Measurements from ENCODE around the gene TMCC1.

The TMCC1 gene

DNA sequence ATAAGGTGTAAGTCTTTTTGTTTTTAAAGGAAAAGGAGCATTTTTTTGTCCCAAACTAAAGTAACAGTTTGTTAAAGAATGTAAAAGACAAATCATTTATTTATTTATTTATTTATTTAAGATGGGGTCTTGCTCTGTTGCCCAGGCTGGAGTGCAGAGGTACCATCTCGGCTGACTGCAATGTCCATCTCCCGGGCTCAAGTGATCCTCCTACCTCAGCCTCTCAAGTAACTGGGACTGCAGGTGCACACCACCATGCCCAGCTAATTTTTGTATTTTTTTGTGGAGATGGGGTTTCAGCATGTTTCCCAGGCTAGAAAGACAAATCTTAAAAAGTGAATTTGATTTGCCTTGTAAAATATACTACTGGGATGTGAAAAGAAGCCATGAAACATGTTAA lies 200.8 kb downstream of the TMCC1 start:
- no peak overlapping the region for H3K4me3 ChIP-seq (ENCODE audit: control insufficient read depth, low read depth, low read length)
- DNase-seq (ENCODE audit: low read depth): no peak
- TF ChIP-seq, protein P1, sequence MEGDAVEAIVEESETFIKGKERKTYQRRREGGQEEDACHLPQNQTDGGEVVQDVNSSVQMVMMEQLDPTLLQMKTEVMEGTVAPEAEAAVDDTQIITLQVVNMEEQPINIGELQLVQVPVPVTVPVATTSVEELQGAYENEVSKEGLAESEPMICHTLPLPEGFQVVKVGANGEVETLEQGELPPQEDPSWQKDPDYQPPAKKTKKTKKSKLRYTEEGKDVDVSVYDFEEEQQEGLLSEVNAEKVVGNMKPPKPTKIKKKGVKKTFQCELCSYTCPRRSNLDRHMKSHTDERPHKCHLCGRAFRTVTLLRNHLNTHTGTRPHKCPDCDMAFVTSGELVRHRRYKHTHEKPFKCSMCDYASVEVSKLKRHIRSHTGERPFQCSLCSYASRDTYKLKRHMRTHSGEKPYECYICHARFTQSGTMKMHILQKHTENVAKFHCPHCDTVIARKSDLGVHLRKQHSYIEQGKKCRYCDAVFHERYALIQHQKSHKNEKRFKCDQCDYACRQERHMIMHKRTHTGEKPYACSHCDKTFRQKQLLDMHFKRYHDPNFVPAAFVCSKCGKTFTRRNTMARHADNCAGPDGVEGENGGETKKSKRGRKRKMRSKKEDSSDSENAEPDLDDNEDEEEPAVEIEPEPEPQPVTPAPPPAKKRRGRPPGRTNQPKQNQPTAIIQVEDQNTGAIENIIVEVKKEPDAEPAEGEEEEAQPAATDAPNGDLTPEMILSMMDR (IDR thresholded peaks at IDR 0.05; ENCODE audit: control insufficient read depth, insufficient read depth, low read depth, low read length, missing control alignments): no peak

DNA sequence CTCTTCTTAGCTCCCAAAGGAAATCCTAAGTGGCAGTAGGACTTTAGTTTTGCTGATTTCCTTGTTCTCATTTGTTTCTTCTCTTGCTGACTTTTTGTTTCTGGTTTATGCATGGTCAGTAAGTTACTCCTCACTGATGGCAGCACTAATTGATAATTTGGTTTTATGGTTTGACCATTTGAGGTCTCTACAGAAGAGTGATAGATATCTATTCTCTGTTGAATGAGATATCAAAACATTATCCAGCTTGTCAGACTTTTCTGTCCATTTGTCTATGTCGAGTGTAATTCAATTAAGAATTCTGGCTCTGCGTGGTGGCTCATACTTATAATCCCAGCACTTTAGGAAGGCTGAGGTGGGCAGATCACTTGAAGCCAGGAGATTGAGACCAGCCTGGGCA lies 202.5 kb downstream of the TMCC1 start:
- TF ChIP-seq, protein P1 (IDR thresholded peaks at IDR 0.05; ENCODE audit: control insufficient read depth, insufficient read depth, low read depth, low read length, missing control alignments): no peak
- DNase-seq (ENCODE audit: low read depth): no peak
- H3K4me3 ChIP-seq (ENCODE audit: control insufficient read depth, low read depth, low read length): no peak overlapping the region

DNA sequence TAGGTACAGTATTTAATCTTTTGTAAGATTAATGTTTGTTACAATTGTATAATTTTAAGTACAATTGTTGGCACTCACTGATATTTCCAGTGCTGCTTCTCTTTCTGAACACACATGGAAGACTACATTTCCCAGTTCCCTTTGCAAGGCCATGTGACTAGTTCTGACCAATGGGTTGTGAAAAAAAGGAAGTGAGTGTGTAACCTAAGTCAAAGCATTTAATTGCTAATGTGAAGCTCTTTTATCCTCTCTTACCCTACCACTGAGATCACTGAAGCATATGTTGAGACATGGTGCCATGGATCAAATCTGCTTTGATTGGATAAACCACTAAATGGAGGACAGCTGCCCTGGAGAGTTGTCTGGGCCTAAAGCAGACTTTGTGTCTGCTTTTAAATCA lies 203.1 kb downstream of the TMCC1 start:
- no peak overlapping the region for H3K4me3 ChIP-seq (ENCODE audit: control insufficient read depth, low read depth, low read length)
- DNase-seq (ENCODE audit: low read depth): peak; percentile 1
- TF ChIP-seq, protein P1 (IDR thresholded peaks at IDR 0.05; ENCODE audit: control insufficient read depth, insufficient read depth, low read depth, low read length, missing control alignments): no peak

DNA sequence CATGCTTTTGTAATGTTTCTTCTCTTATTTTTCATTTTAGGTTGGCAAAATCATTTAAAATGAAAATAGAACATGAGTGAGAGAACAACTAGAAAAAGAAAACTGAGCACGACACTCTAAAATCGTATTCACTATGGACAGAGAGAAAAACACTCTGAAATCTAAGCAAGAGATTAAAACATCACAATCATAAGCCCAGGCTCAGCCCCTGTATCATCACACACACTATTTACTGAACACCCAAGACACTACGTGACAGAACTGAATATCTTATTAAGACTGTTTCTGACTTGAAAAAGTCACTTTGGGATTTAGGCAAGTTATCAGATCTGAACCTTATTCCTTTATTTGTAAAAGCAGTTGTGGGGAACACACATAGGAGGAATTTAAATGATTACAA lies 204.5 kb downstream of the TMCC1 start:
- TF ChIP-seq, protein P1 (IDR thresholded peaks at IDR 0.05; ENCODE audit: control insufficient read depth, insufficient read depth, low read depth, low read length, missing control alignments): no peak
- no peak for DNase-seq (ENCODE audit: low read depth)
- H3K4me3 ChIP-seq (ENCODE audit: control insufficient read depth, low read depth, low read length): no peak overlapping the region

- TF ChIP-seq, protein P1 (IDR thresholded peaks at IDR 0.05; ENCODE audit: control insufficient read depth, insufficient read depth, low read depth, low read length, missing control alignments): no peak
- H3K4me3 ChIP-seq (ENCODE audit: control insufficient read depth, low read depth, low read length): peak overlapping the region; percentile 5
- no peak for DNase-seq (ENCODE audit: low read depth)
Observed at GRCh38 chr3:129688271-129688895, 205.1 kb downstream of the TMCC1 start.

DNA sequence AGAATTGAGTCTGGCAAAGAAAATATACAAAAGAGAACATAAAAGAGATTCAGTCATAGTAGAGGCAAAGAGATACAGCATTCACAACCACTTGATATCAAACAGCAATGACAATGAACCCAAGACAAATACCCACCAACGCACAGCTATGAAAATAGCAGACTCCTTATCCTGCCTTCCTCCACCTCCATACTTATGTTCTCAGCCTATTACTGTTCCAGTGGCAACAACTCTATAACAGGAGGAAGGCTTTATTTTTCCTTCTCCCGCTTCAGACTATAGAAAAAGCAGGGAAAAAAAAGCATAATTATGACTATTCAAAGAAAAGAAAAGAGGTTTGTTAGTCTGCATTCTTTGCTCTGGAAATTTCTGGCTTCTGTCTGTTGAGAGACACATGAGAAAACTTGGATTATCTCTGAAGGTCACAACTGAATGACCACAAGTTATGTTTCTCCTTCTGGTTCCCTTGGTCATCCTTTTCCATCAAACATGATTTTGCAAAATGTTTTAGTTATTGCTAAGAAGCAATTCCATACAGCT lies 205.9 kb downstream of the TMCC1 start:
- DNase-seq (ENCODE audit: low read depth): no peak
- no peak overlapping the region for H3K4me3 ChIP-seq (ENCODE audit: control insufficient read depth, low read depth, low read length)
- TF ChIP-seq, protein P1 (IDR thresholded peaks at IDR 0.05; ENCODE audit: control insufficient read depth, insufficient read depth, low read depth, low read length, missing control alignments): no peak

All from AG09309 (cell line).